Erythroblast (primary cell): ENCODE data around the gene TBATA.

ENCODE experiments used
- DNase-seq, 2 experiments: peaks; one replicate each; lab custom pipeline; 2025; lab: John Stamatoyannopoulos, UW
- GATA1 ChIP-seq: IDR thresholded peaks from 2 replicates; pipeline ENCODE4 v1.6.1; 2011; ENCODE audit warnings: low read depth, mild to moderate bottlenecking, control low read depth, low read length, moderate library complexity
- POLR2A ChIP-seq: IDR thresholded peaks from 2 replicates; pipeline ENCODE4 v1.6.1; 2011; ENCODE audit warnings: mild to moderate bottlenecking, low read length

The TBATA gene

GRCh38 chr10:70726909-70727495 lies 58.2 kb downstream of the TBATA start:
- DNase-seq = no peak
- TF ChIP-seq POLR2A (no peak), GATA1 (no peak)

- TF ChIP-seq GATA1 = no peak
- TF ChIP-seq POLR2A = no peak
- no peak for DNase-seq
These were observed 61.4 kb downstream of the TBATA start for GRCh38 chr10:70723771-70724170.

- TF ChIP-seq POLR2A = no peak
- DNase-seq = peak in 1 of 2 experiments; percentile 23
These were observed 62.3 kb downstream of the TBATA start for GRCh38 chr10:70722820-70723424.
